ENCODE data around the gene RAB4A.
A peak's percentile ranks its signal among the peaks of the same experiment; 100 is the strongest.
"Not testable (repeated sequence)": the region's sequence is repeated elsewhere in the genome, so short reads cannot be mapped to it uniquely, and the experiment has no call there.

The RAB4A gene

GRCh38 chr1:229323885-229324553 is 53.1 kb downstream of the RAB4A start:
- peaks cover 35% of the 10 kb centered on the region for H3K4me1 Mint-ChIP-seq
- no peaks in the 10 kb centered on the region for H3K9me3 Mint-ChIP-seq
- DNase-seq: no peak
- H3K4me3 Mint-ChIP-seq: no peak overlapping the region
- no peak overlapping the region for H3K27ac Mint-ChIP-seq
- no peaks in the 10 kb centered on the region for H3K27me3 Mint-ChIP-seq
- ATAC-seq: no peak

GRCh38 chr1:229325401-229325800 is 54.5 kb downstream of the RAB4A start:
- DNase-seq (no peak), ATAC-seq (no peak)
- no peaks in the 10 kb centered on the region for H3K9me3 Mint-ChIP-seq
- H3K27me3 Mint-ChIP-seq: no peaks in the 10 kb centered on the region
- no peak overlapping the region for H3K4me3 Mint-ChIP-seq
- peaks cover 39% of the 10 kb centered on the region for H3K4me1 Mint-ChIP-seq
- H3K27ac Mint-ChIP-seq: peak overlapping the region in 1 of 2 donors; percentile 59

DNA sequence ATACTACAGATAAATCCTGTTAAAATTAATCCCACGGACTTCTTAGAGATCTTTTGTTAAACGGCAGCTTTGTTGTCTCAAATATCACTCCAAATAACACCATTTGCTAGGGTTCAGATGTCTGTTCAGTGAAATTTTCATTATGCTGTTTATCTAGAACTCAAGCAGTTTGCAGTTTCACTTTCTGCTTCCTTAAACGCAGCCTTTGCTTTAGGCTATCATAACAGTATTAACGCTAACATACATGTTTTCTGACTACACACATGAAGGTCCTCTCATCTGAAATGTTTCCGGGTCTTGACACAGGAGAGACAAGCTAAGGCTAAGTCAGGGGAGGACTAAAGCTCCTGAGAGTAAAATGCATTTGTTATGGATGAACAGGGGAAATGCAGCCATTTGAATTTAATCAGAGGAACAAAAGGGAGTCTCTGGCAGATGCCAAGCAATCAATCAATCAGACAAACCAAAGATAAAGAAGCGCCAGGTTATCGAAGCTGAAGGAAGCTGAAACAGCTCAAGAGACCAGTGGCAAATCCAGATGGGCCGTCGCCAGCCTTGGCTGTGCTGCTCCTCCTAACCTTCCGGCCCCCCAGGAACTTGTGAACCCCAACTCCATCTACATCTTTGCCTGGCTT is 55.1 kb downstream of the RAB4A start:
- H3K27ac Mint-ChIP-seq: peak overlapping the region in 1 of 2 donors; percentile 38
- H3K27me3 Mint-ChIP-seq: no peaks in the 10 kb centered on the region
- peaks cover 39% of the 10 kb centered on the region for H3K4me1 Mint-ChIP-seq
- no peaks in the 10 kb centered on the region for H3K9me3 Mint-ChIP-seq
- H3K4me3 Mint-ChIP-seq: peak overlapping the region; percentile 40 to 58
- ATAC-seq (no peak), DNase-seq (no peak)

DNA sequence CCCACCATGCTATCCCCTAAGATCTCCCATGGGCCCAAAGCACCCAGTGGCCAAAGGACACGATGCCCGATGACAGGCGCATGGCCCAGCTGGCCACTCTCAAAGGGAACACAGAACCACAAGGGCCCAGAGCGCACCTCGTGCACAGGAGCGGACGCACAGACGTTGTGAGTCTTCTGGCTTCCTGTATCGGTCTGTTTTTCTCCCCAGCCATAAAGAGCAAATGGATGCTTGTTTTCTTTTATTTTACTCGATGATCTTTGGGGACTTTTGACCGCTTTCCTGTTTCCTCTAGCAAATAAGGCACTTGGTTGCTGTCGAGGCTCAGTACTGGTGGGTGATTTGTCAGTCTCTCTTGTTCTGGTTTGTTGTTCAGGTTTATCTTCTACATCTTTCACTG is 55.7 kb downstream of the RAB4A start:
- H3K27me3 Mint-ChIP-seq: no peaks in the 10 kb centered on the region
- H3K9me3 Mint-ChIP-seq: no peaks in the 10 kb centered on the region
- H3K4me1 Mint-ChIP-seq: peaks cover 39% of the 10 kb centered on the region
- DNase-seq: no peak
- ATAC-seq: no peak
- H3K4me3 Mint-ChIP-seq: peak overlapping the region; percentile 40 to 58
- no peak overlapping the region for H3K27ac Mint-ChIP-seq

DNA sequence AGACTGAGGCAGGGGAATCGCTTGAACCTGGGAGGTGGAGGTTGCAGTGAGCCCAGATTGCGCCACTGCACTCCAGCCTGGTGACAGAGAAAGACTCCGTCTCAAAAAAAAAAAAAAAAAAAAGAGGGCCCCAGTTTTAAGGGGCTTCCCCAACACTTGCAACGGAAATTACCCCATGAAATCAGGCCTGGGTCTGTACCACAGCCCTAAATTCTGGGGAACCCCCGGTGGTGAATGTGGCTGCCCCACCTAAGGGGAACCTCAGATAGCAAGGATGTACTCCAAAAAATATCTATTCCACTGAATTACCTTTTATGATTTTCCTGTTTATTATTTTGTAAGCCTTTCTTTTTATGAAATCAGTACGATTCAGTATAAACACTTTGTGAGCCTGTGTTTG is 56.9 kb downstream of the RAB4A start:
- H3K4me3 Mint-ChIP-seq: peak overlapping the region in 1 of 2 donors; percentile 14
- peak in 1 of 2 donors; percentile 47 for DNase-seq

DNA sequence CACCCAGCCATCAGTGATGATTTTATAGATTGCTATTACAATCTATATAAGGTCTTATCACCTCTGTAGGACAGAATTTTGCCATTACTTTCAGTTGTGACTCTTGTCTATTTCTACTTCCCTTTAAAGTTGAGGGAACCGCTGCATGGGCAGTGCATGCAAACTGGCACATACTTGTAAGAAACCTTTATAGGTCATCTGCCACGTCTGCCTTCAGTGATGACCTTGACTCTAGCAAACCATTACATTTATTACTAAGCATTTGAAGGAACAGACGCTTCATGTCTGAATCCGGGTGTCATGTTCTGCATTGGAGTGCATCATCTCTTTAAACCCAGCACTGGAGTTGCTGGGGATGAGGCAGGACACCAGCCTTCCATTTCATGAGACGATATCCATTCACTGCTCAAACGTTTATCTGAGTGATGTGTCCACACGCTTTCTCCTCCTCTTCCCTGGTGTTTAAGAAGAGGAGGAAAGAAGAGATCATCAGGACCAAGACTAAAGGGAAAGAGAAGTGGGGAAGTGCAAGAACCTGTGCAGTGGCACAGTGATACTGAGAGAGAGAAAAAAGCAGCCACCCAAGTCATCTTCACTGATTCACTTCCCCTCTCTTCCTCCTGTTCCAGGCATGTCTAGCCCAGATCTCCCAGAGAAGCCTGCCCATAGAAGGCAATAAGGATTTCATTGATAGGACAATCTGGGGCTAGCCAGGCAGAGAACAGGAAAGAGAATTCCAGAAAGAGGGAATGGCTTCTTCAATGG is 57.9 kb downstream of the RAB4A start:
- H3K4me3 Mint-ChIP-seq: no peak overlapping the region
- peaks cover 39% of the 10 kb centered on the region for H3K4me1 Mint-ChIP-seq
- ATAC-seq (no peak), DNase-seq (no peak)
- no peaks in the 10 kb centered on the region for H3K27me3 Mint-ChIP-seq
- no peaks in the 10 kb centered on the region for H3K9me3 Mint-ChIP-seq
- H3K27ac Mint-ChIP-seq: no peak overlapping the region

More for the DNA sequence above, 56.9 kb downstream of the RAB4A start:
- not testable (repeated sequence) for H3K27me3 Mint-ChIP-seq, H3K9me3 Mint-ChIP-seq
- peak overlapping the region in 1 of 2 donors; percentile 91 for H3K27ac Mint-ChIP-seq
- H3K4me1 Mint-ChIP-seq: peaks cover 39% of the 10 kb centered on the region
- ATAC-seq: peak; percentile 84

DNA sequence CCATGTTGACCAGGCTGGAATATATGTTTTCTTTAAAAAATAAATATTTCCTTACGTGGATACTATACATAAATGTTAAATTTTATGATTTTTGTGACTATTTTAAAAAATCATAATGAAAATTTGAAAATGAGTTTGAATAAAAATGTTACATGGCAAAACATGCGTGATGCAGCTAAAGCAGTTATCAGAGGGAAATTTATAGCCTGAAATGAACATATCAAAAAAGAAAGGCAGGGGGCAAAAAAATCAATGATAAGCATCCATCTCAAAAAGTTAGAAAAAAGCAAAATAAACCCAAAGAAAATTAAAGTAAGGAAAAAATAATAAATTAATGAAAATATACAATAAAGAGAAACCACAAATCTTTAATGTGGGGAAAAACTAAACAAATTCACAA is 63.4 kb downstream of the RAB4A start:
- Mint-ChIP-seq H3K27ac (no peak overlapping the region), H3K9me3 (peaks cover 0 to 5% of the 10 kb centered on the region in 2 donors), H3K4me1 (peaks cover 31% of the 10 kb centered on the region), H3K27me3 (no peaks in the 10 kb centered on the region), H3K4me3 (no peak overlapping the region)
- ATAC-seq (no peak), DNase-seq (no peak)

DNA sequence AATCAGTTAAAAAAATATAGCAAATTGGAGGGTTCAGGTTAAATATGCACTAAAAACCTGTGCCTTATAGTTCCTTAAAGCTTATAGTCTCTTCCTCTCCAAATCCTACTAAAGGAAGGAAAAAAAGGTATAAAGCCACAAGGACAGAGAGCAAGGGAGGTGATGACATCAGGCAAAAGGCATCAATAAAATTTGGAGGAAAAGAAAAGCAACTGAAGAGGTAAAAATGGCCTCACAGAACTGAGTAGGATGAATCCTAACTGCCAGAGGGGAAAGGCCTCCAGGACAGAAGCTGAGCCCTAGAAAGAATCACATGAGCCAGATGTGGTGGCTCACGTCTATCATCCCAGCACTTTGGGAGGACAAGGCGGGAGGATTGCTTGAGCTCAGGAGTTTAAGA is 63.8 kb downstream of the RAB4A start:
- Mint-ChIP-seq H3K27ac (no peak overlapping the region), H3K27me3 (no peaks in the 10 kb centered on the region), H3K9me3 (peaks cover 0 to 5% of the 10 kb centered on the region in 2 donors), H3K4me3 (no peak overlapping the region), H3K4me1 (peaks cover 34% of the 10 kb centered on the region)
- ATAC-seq: no peak
- DNase-seq: no peak

DNA sequence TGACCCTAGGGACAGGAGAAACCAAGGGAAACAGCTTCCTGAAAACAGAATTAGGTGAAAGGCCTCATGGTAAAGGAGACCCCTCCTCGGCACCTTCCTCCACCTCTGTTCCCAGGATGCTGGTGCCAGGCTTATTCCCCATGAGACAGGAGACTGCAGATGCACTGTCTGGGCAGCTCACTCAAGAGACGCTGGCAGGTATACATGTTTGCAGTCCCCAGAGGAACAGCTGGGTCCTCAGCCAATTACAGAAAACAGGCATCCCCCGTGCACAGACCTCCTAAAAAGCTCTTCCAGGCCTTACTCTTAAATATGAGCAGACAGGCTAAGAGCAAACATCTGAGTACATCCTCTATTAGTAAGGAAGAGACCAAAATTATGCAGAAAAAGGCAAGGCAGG is 65.4 kb downstream of the RAB4A start:
- H3K4me3 Mint-ChIP-seq: no peak overlapping the region
- H3K27ac Mint-ChIP-seq: peak overlapping the region in 1 of 2 donors; percentile 71
- no peak for ATAC-seq
- peaks cover 50% of the 10 kb centered on the region for H3K4me1 Mint-ChIP-seq
- DNase-seq: no peak
- peaks cover 0 to 5% of the 10 kb centered on the region in 2 donors for H3K9me3 Mint-ChIP-seq
- H3K27me3 Mint-ChIP-seq: no peaks in the 10 kb centered on the region

DNA sequence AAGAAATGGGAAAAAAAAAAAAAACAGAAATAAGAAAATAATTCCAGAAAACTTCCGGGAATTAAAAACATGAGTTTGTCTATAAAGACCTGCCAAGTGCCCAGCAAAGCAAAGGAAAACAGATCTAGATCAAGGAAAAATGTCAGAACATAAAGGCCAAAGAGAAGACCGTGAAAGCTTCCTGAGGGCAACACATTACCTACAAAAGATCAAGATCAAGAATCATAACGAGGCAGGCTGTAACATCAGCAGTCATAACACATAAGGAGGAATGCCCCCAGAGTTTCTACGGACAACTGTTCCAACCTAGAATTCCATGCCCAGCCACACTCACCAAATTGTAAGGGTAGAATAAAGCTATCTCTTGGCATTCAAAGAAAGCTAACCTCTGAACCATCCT is 68.2 kb downstream of the RAB4A start:
- Mint-ChIP-seq H3K4me1 (peaks cover 60% of the 10 kb centered on the region), H3K27ac (no peak overlapping the region), H3K9me3 (peaks cover 0 to 5% of the 10 kb centered on the region in 2 donors), H3K27me3 (no peaks in the 10 kb centered on the region), H3K4me3 (peak overlapping the region in 1 of 2 donors; percentile 69)
- no peak for DNase-seq
- no peak for ATAC-seq

GRCh38 chr1:229339520-229339919 is 68.6 kb downstream of the RAB4A start:
- Mint-ChIP-seq H3K9me3 (peaks cover 0 to under 1% of the 10 kb centered on the region in 2 donors), H3K4me1 (peaks cover 60% of the 10 kb centered on the region), H3K27me3 (peaks cover 2% of the 10 kb centered on the region), H3K27ac (no peak overlapping the region), H3K4me3 (peak overlapping the region; percentile 4 to 27)
- ATAC-seq (no peak), DNase-seq (no peak)

DNA sequence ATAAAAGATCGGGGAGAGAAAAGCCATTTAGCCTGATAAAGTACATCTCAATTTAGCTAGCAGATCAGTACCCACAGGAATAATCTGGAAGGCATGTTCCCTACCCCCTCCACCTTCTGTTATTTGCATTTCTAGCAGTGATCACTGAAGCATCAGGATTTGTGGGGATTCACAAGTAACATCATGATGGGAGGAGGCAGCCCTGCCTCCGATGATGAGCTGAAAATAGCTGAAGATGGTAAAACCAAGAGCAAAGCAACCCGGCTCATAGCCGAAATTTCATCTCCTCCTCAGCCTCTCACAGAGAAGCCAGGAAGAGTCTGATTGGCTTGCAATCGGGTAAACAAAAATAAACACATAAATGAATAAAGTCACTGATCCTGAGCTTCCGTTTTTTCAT is 69.6 kb downstream of the RAB4A start:
- no peak for ATAC-seq
- Mint-ChIP-seq H3K27me3 (peaks cover 12% of the 10 kb centered on the region), H3K27ac (no peak overlapping the region), H3K9me3 (peaks cover 6 to 8% of the 10 kb centered on the region in 2 donors), H3K4me1 (peaks cover 60% of the 10 kb centered on the region), H3K4me3 (peak overlapping the region; percentile 67 to 98)
- no peak for DNase-seq

GRCh38 chr1:229341774-229342655 is 71.1 kb downstream of the RAB4A start:
- peaks cover 6 to 8% of the 10 kb centered on the region in 2 donors for H3K9me3 Mint-ChIP-seq
- H3K27ac Mint-ChIP-seq: peak overlapping the region; percentile 85 to 90
- peaks cover 27% of the 10 kb centered on the region for H3K27me3 Mint-ChIP-seq
- peak; percentile 82 to 84 for DNase-seq
- H3K4me1 Mint-ChIP-seq: peaks cover 52% of the 10 kb centered on the region
- H3K4me3 Mint-ChIP-seq: peak overlapping the region; percentile 90 to 98
- peak; percentile 85 for ATAC-seq

GRCh38 chr1:229342656-229343569 is 72.0 kb downstream of the RAB4A start, which contains the start of gene CCSAP:
Gene CCSAP, minus strand, starts transcription at chr1:229343047. Its CDS starts 582 bp downstream, at chr1:229342465.
- H3K4me1 Mint-ChIP-seq: peaks cover 43% of the 10 kb centered on the region
- H3K27me3 Mint-ChIP-seq: peaks cover 36% of the 10 kb centered on the region
- peaks cover 6 to 8% of the 10 kb centered on the region in 2 donors for H3K9me3 Mint-ChIP-seq
- ATAC-seq (peak; percentile 50), DNase-seq (peak; percentile 12 to 56)
- peak within 1 kb of the TSS; percentile 85 to 93 for H3K27ac Mint-ChIP-seq
- H3K4me3 Mint-ChIP-seq: peak within 1 kb of the TSS; percentile 90 to 98
